Trophoblast cell (in vitro differentiated cells and primary cell): Measurements from ENCODE around the gene TLX3.
A peak's percentile ranks its signal among the peaks of the same experiment; 100 is the strongest.

Source experiments
- DNase-seq, 2 donors: peaks; one replicate each; pipeline ENCODE4 v3.0.0-alpha.2; 2016
- H2AFZ ChIP-seq: 2 replicates; pipeline ENCODE4 v1.6.1; 2013; ENCODE audit warnings: low read length, moderate library complexity, mild to moderate bottlenecking; ENCODE audit not compliant: insufficient read depth, poor library complexity
- H2AK5ac ChIP-seq: 2 replicates; pipeline ENCODE4 v1.6.1; 2013; ENCODE audit warnings: mild to moderate bottlenecking, low read length
- H2BK120ac ChIP-seq: 2 replicates; pipeline ENCODE4 v1.6.1; 2013; ENCODE audit warnings: low read length, mild to moderate bottlenecking, moderate library complexity; ENCODE audit not compliant: insufficient read depth, poor library complexity
- H2BK12ac ChIP-seq: 2 replicates; pipeline ENCODE4 v1.6.1; 2013; ENCODE audit warnings: mild to moderate bottlenecking, low read length, moderate library complexity
- H2BK5ac ChIP-seq: 2 replicates; pipeline ENCODE4 v1.6.1; 2013; ENCODE audit warnings: low read length, low read depth, moderate library complexity, mild to moderate bottlenecking; ENCODE audit not compliant: poor library complexity
- H3K14ac ChIP-seq: 2 replicates; pipeline ENCODE4 v1.6.1; 2013; ENCODE audit warnings: mild to moderate bottlenecking, low read length
- H3K18ac ChIP-seq: 2 replicates; pipeline ENCODE4 v1.6.1; 2013; ENCODE audit warnings: mild to moderate bottlenecking, low read length
- H3K23ac ChIP-seq: 2 replicates; pipeline ENCODE4 v1.6.1; 2013; ENCODE audit warnings: low read length
- H3K27ac ChIP-seq: 2 replicates; pipeline ENCODE4 v1.5.1; 2013; ENCODE audit warnings: low read depth, mild to moderate bottlenecking, inconsistent platforms, low read length, moderate library complexity
- H3K27me3 ChIP-seq: 2 replicates; pipeline ENCODE4 v1.6.1; 2013; ENCODE audit warnings: inconsistent platforms, mild to moderate bottlenecking, low read length, moderate library complexity; ENCODE audit not compliant: insufficient read depth
- H3K36me3 ChIP-seq, 2 experiments: 1 replicate in 1 of 2; 2 replicates in 1 of 2; pipeline ENCODE4 v1.6.1; 2013; ENCODE audit warnings: low read length in 2 of 2, mild to moderate bottlenecking in 2 of 2, moderate library complexity in 1 of 2; ENCODE audit not compliant: insufficient read depth in 2 of 2, control insufficient read depth in 1 of 2
- H3K4ac ChIP-seq: 2 replicates; pipeline ENCODE4 v1.6.1; 2013; ENCODE audit warnings: low read depth, mild to moderate bottlenecking, low read length, moderate library complexity
- H3K4me1 ChIP-seq, 2 experiments: 1 replicate in 1 of 2; 2 replicates in 1 of 2; pipeline ENCODE4 v1.6.1; 2013; ENCODE audit warnings: low read length in 2 of 2, mild to moderate bottlenecking in 2 of 2, moderate library complexity in 1 of 2; ENCODE audit not compliant: insufficient read depth in 2 of 2, control insufficient read depth in 1 of 2
- H3K4me2 ChIP-seq: 2 replicates; pipeline ENCODE4 v1.6.1; 2013; ENCODE audit warnings: inconsistent platforms, mild to moderate bottlenecking, low read length, moderate library complexity
- H3K4me3 ChIP-seq: 2 replicates; pipeline ENCODE4 v1.5.1; 2013; ENCODE audit warnings: mild to moderate bottlenecking, low read depth, low read length, inconsistent platforms
- H3K79me1 ChIP-seq: one replicate; pipeline ENCODE4 v1.6.1; 2013; ENCODE audit warnings: low read length
- H3K79me2 ChIP-seq: 2 replicates; pipeline ENCODE4 v1.6.1; 2013; ENCODE audit warnings: low read length, mild to moderate bottlenecking; ENCODE audit not compliant: control insufficient read depth, insufficient read depth, poor library complexity
- H3K9ac ChIP-seq: 2 replicates; pipeline ENCODE4 v1.6.1; 2013; ENCODE audit warnings: mild to moderate bottlenecking, low read length
- H3K9me3 ChIP-seq: 2 replicates; pipeline ENCODE4 v1.6.1; 2013; ENCODE audit warnings: low read depth, mild to moderate bottlenecking, control low read depth, inconsistent platforms, low read length; ENCODE audit not compliant: insufficient read depth
- H4K12ac ChIP-seq: 2 replicates; pipeline ENCODE4 v1.6.1; 2013; ENCODE audit warnings: low read depth, mild to moderate bottlenecking, low read length, moderate library complexity
- H4K8ac ChIP-seq: 2 replicates; pipeline ENCODE4 v1.6.1; 2013; ENCODE audit warnings: low read depth, mild to moderate bottlenecking, low read length, moderate library complexity
- H4K91ac ChIP-seq: one replicate; pipeline ENCODE4 v1.6.1; 2013; ENCODE audit warnings: low read depth, mild to moderate bottlenecking, low read length, moderate library complexity
- WGBS: extraction: QIAGEN DNeasy Blood & Tissue Kit; methylation state at CpG from one replicate; pipeline ENCODE4 v1.1.7; 2013; ENCODE audit warnings: missing lambda C conversion rate; ENCODE audit not compliant: insufficient read length, insufficient coverage; ENCODE audit errors: extremely low coverage; 5-methylcytosine and 5-hydroxymethylcytosine counted together

Gene TLX3

GRCh38 chr5:171330021-171330420 is 21.0 kb downstream of the TLX3 start:
- H3K18ac ChIP-seq: no peak overlapping the region
- no peaks in the 10 kb centered on the region for H3K4me1 ChIP-seq

GRCh38 chr5:171335616-171336015 is 26.6 kb downstream of the TLX3 start:
- whole genome bisulfite sequencing: no CpG with 5 or more reads among the region's 8 CpGs
- Histone ChIP-seq H3K79me1 (no peaks in the 10 kb centered on the region), H4K12ac (no peak overlapping the region), H3K4me2 (no peak overlapping the region), H2BK12ac (no peak overlapping the region), H3K27me3 (peaks cover 2% of the 10 kb centered on the region), H3K4me3 (no peak overlapping the region), H3K27ac (no peak overlapping the region), H2BK120ac (no peak overlapping the region), H3K79me2 (no peaks in the 10 kb centered on the region), H4K8ac (no peak overlapping the region), H2BK5ac (no peak overlapping the region), H2AFZ (no peak overlapping the region), H3K4ac (no peak overlapping the region), H2AK5ac (no peak overlapping the region), H3K4me1 (peaks cover 0 to 4% of the 10 kb centered on the region in 2 experiments), H3K9ac (no peak overlapping the region), H3K23ac (no peak overlapping the region), H3K14ac (no peak overlapping the region), H3K9me3 (no peaks in the 10 kb centered on the region), H4K91ac (no peak overlapping the region), H3K36me3 (no peaks in the 10 kb centered on the region), H3K18ac (no peak overlapping the region)
- no peak for DNase-seq

More at GRCh38 chr5:171330021-171330420, 21.0 kb downstream of the TLX3 start:
- Histone ChIP-seq H3K4me2 (no peak overlapping the region), H2BK5ac (no peak overlapping the region), H3K23ac (no peak overlapping the region), H2AK5ac (no peak overlapping the region), H3K27me3 (peaks cover 2% of the 10 kb centered on the region), H2AFZ (no peak overlapping the region), H4K91ac (no peak overlapping the region), H3K27ac (no peak overlapping the region), H3K9me3 (no peaks in the 10 kb centered on the region), H3K4me3 (no peak overlapping the region), H4K8ac (no peak overlapping the region), H2BK12ac (no peak overlapping the region), H4K12ac (no peak overlapping the region), H3K79me2 (no peaks in the 10 kb centered on the region), H3K9ac (no peak overlapping the region), H3K4ac (no peak overlapping the region), H3K79me1 (no peaks in the 10 kb centered on the region), H3K36me3 (no peaks in the 10 kb centered on the region), H3K14ac (no peak overlapping the region), H2BK120ac (no peak overlapping the region)
- no CpG with 5 or more reads among the region's 8 CpGs for WGBS
- no peak for DNase-seq

GRCh38 chr5:171336521-171337209 is 27.6 kb downstream of the TLX3 start:
- Histone ChIP-seq H3K4ac (no peak overlapping the region), H4K91ac (no peak overlapping the region), H3K4me2 (peak overlapping the region; percentile 67), H3K9me3 (no peaks in the 10 kb centered on the region), H2AFZ (peak overlapping the region; percentile 58), H3K4me3 (no peak overlapping the region), H3K18ac (no peak overlapping the region), H4K8ac (peak overlapping the region; percentile 56), H2BK12ac (no peak overlapping the region), H3K23ac (no peak overlapping the region), H3K4me1 (peaks cover 0 to 4% of the 10 kb centered on the region in 2 experiments), H2BK120ac (no peak overlapping the region), H3K27ac (no peak overlapping the region), H3K36me3 (no peaks in the 10 kb centered on the region), H2AK5ac (no peak overlapping the region), H3K9ac (no peak overlapping the region), H3K27me3 (no peaks in the 10 kb centered on the region), H3K14ac (no peak overlapping the region), H2BK5ac (no peak overlapping the region), H3K79me2 (no peaks in the 10 kb centered on the region), H4K12ac (no peak overlapping the region), H3K79me1 (no peaks in the 10 kb centered on the region)
- peak; percentile 55 to 71 for DNase-seq
- WGBS: no CpG with 5 or more reads among the region's 31 CpGs

- WGBS: no CpG with 5 or more reads among the region's 11 CpGs
- Histone ChIP-seq H3K79me1 (no peaks in the 10 kb centered on the region), H4K8ac (no peak overlapping the region), H2AK5ac (no peak overlapping the region), H3K4me1 (peaks cover 0 to 4% of the 10 kb centered on the region in 2 experiments), H3K36me3 (no peaks in the 10 kb centered on the region), H2BK120ac (peak overlapping the region; percentile 11), H2BK12ac (no peak overlapping the region), H4K12ac (no peak overlapping the region), H2AFZ (no peak overlapping the region), H3K14ac (no peak overlapping the region), H3K79me2 (no peaks in the 10 kb centered on the region), H3K4me2 (peak overlapping the region; percentile 67), H3K18ac (no peak overlapping the region), H3K9ac (no peak overlapping the region), H3K23ac (no peak overlapping the region), H3K4me3 (no peak overlapping the region), H3K9me3 (no peaks in the 10 kb centered on the region), H3K27ac (no peak overlapping the region), H2BK5ac (no peak overlapping the region), H3K27me3 (no peaks in the 10 kb centered on the region), H4K91ac (no peak overlapping the region), H3K4ac (no peak overlapping the region)
- no peak for DNase-seq
These were observed 28.1 kb downstream of the TLX3 start for GRCh38 chr5:171337210-171337569.
